NCI-H345 treated with DMSO at 0.1 percent for 48 hours (cell line): Measurements from ENCODE around the gene GRIFIN.
"Not testable (repeated sequence)": the region's sequence is repeated elsewhere in the genome, so short reads cannot be mapped to it uniquely, and the experiment has no call there.

Experiments used
- DNase-seq: peaks from one replicate; lab custom pipeline; 2025; ENCODE audit not compliant: unreplicated experiment; lab: John Stamatoyannopoulos, UW

GRIFIN gene

GRCh38 chr7:2479276-2480069, 3.3 kb upstream of the GRIFIN start:
- DNase-seq: no peak

- no peak for DNase-seq
Measured at GRCh38 chr7:2478800-2479199, 2.6 kb upstream of the GRIFIN start.

- no peak for DNase-seq
Measured at GRCh38 chr7:2478399-2478785, 2.2 kb upstream of the GRIFIN start.

DNA sequence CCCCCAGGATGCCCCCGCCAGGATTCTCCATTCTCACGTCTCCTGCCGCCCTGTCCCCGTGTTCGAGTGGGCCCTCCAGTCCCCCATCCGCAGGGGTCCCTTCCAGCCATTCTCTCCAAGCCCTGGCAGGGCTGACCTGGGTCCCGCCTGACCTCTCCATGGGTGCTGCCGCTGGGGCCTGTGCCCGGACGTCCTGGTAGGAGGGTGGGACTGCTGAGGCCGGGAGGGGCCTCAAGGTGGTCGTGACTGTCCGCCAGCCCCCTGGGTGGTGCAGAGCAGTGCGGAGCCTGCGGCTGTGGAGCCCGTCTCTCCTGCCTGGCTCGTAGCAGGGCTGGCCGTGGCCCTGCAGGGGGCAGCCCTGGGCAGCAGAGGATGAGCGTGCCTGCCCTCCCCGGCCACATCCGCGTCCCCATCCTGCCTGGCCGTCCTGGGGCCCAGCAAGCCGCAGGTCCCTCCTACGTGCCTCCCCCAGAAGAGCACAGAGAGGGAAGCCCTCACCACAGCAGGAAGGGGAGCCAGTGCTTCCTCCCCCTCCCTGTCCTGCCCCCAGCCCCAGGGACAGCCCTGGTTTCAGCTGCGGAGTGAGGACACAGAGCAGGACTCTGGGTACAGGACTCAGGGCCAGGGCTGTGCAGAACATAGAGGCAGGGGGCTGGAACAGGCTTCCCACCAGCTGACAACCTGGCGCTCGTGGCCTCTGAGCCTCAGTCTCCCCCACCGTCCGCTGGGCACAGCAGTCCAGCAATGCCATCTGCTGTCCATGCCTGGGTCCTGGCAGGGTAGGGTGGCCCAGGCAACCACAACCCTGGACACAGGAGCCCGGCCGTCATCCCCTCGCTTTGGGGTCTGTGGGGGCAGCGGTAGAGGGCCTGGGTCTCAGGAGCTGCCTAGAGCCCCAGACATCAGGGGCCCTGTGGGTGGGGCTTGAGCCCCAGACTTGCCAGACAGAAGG, 1.5 kb upstream of the GRIFIN start:
- DNase-seq: no peak

- DNase-seq: no peak
Measured at GRCh38 chr7:2476776-2477446, 713 bp upstream of the GRIFIN start.

- DNase-seq: no peak
Measured at GRCh38 chr7:2475678-2476015, 551 bp downstream of the GRIFIN start.

DNA sequence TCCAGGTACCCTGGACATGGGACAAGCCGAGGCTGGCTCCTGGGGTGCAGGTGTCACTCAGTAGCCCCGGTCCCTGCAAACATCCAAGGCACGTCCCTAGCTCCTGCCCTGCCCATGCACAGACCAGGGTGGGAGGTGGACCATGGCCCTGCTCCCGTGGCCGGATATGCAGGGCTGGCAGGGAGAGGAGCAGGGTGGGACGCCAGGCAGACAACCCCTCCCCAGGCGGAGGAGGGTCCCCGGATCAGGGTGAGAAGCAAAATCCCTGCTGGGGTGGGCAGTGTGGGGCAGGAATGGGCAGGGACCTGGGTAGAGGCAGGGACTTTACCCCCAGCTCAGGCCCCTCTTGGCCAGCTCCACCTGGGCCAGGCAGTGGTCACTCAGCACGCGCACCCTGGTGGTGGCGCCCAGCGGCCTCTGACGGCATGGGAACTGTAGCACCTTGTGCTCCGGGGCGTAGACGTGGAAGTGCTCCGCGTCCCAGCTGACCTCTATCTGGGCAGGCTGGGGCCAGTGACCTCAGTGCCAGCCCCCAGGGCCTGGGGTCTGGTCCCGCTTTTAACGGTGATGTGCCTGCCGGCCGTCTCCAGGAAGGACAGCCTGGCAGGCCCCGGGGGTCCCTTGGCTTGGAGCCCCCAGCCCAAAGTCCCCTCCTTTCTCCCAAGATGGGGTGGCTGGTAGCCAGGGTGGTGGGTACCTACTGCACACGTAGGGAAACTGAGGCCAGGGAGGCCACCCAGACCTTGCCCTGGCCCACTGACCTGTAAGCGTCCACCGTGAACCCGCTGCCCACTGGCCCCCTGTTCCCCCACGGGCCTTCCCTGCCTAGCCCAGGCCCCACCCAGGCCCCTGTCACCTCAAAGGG, 1.2 kb downstream of the GRIFIN start:
- no peak for DNase-seq

DNA sequence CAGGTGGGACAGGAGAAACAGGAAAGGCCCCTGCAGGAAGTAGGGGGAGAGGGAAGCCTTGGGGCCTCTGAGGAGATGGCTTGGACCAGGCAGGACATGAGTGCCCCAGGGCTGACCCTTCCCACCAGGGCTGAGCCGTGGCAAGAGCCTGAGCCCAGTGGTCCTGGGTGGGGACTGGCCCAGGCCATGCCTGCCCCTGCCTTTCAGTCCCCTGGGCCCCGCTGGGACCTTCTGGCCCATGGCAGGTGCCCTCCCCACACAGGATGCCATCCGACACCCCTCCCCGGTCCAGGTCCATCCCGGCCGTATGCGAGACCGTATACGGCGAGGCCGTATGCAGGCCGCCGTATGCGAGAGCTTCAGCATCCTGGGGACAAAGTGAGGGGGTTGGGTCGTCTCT, 2.0 kb downstream of the GRIFIN start:
- no peak for DNase-seq

GRCh38 chr7:2473496-2474180, 2.6 kb downstream of the GRIFIN start:
- DNase-seq: no peak

GRCh38 chr7:2472739-2473138, 3.5 kb downstream of the GRIFIN start:
- no peak for DNase-seq

DNA sequence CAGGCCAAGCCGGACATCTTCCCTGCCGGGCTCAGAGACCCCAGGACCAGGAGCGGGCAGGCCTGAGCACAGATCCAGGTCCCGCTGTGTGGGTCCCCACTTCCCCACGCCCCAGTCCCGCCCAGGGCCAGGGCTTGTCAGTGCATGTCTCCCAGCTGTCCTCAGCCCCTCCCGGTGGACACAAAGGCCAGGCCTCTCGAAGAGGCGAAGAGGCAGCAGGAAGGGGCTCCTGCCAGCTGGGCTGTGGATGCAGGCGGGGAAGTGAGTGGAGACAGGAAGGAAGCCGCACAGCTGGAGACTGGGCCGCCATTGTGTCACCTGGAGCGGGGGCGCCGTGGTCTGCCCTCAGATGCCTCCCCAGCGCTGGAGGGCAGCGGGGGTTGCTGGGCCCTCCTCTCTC, 4.8 kb downstream of the GRIFIN start:
- DNase-seq: peak; percentile 65

DNA sequence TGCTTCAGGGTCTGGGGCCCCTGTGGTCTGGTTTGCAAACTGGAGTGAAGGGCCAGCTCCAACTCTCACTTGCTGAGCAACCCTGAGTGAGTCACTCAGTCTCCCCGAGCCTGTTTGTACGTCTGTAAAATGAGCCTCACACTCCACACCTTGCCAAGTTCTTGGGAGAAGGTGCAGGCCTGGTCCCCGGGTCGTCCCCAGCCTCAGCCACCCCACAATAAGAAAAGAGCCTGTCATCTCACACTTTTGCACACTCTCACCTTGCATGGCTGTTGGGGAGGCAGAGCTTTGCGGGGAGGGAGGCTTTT, 5.2 kb downstream of the GRIFIN start:
- DNase-seq: no peak

DNA sequence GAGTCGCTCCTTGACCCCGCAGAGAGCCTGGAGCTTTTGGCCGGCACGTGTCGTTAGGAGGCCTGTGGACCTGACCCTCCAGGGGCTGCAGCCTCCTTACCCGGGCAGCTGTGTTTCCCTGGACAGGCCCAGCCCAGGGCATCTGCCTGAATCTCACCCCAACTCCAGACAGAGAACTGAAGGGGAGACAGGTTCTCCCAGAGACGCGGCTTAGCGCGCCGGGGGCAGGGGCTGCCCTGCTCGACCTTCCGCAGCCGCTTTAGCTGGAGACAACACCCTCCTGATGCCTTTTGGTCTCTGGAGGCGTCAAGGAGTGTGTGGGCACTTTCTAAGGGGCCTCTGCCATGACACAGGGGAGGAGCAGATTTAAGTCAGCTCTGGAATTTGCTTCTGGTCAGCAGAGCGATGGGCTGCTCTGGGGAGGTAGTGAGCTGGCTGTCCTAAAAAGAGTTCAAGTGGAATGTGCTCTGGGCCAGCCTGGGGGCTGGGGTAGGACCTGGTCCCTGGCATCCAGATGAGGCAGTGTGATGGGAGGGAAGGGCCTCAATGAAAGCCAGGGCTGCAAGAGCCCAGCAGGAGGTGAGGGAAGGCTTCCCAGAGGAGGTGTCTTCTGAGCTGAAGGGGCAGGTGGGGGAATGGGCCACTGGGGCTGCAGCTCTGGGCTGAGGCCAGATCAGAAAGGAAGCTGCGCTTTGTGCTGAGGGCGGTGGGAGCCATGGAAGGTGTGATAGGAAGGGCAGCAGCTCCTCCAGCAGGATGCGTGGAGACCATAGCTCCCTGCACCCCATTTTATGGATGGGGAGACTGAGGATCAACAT, 5.8 kb downstream of the GRIFIN start:
- no peak for DNase-seq

GRCh38 chr7:2469460-2470203, 6.6 kb downstream of the GRIFIN start:
- not testable (repeated sequence) for DNase-seq

- no peak for DNase-seq
Measured at GRCh38 chr7:2468227-2468626, 8.0 kb downstream of the GRIFIN start.

- no peak for DNase-seq
Measured at GRCh38 chr7:2466675-2467074, 9.5 kb downstream of the GRIFIN start.

- no peak for DNase-seq
Measured at GRCh38 chr7:2465928-2466327, 10.3 kb downstream of the GRIFIN start.

DNA sequence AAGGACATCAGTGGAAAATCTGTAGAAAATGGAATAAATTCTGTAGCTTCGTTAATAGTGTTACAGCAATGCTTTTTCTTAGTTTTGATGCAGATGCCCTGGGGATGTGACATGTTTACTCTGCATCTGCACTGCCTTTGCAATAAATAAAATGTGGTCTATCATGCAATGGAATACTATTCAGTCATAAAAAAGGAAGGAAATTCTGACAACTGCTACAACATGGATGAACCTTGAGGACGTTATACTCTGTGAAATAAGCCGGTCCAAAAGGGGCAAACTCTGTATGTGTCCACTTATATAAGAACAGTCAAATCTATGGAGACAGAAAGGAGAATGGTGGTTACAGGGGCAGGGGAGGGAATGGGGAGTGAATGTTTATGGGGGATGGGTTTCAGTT, 13.5 kb downstream of the GRIFIN start:
- DNase-seq: no peak
